Measurements from ENCODE around the gene AQP10.
"Not testable (repeated sequence)": the region's sequence is repeated elsewhere in the genome, so short reads cannot be mapped to it uniquely, and the experiment has no call there.

AQP10 gene

GRCh38 chr1:154320882-154321608 is at the start of gene AQP10:
TSS of gene AQP10 (plus strand) at chr1:154321093. CDS start at chr1:154321156, 63 bp downstream.
- DNase-seq (ENCODE audit: low read depth in 2 of 2, low spot score in 1 of 2) = no peak

DNA sequence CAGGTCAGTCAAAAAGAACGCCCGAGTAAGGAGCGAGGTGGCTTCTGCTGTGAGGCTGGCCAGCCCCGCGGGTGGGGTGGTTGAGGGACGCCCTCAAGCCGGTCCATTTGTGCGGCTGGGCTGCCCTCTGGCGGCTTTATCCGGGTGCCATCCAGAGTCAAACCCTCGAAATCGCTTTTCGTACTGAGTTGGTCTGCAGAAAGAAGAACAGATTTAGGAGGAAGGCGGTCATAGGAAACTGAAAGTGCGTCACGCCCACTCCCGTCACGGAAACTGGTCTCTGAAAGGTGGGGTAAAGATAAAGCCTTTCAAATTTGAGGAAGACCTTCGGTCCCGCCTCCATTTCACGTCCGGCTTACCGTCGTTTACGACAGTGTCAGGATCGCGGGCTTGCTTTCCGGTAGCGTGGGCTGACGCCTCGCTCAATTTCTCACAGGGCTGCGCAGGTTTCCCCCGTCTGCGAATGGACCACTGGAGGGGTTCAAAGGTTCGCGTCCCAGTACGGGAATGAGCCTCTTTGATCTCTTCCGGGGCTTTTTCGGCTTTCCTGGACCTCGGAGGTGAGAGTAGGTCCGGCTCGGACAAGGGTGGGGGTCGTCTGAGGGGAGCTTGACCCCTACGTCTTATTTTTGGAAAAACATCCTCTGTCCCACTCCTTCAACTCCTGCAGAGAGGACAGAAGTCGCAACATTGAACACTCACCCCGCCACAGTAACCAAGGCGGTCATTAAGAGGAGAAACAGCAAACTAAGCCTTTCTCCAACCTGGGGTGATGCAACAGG is 48.5 kb upstream of the AQP10 start, which contains the start of gene HAX1:
Gene HAX1, plus strand, starts transcription at position 413 of the 782 bp plus-strand sequence. Its CDS starts 95 bp downstream, at position 508.
- DNase-seq (ENCODE audit: low read depth in 2 of 2, low spot score in 1 of 2) = peak; percentile 95

- DNase-seq (ENCODE audit: low read depth in 2 of 2, low spot score in 1 of 2) = no peak
Observed at GRCh38 chr1:154272999-154273563, 47.8 kb upstream of the AQP10 start.

- no peak for DNase-seq (ENCODE audit: low read depth in 2 of 2, low spot score in 1 of 2)
Observed at GRCh38 chr1:154276797-154277196, 44.1 kb upstream of the AQP10 start.

- not testable (repeated sequence) for DNase-seq (ENCODE audit: low read depth in 2 of 2, low spot score in 1 of 2)
Observed at GRCh38 chr1:154287591-154287990, 33.3 kb upstream of the AQP10 start.

DNA sequence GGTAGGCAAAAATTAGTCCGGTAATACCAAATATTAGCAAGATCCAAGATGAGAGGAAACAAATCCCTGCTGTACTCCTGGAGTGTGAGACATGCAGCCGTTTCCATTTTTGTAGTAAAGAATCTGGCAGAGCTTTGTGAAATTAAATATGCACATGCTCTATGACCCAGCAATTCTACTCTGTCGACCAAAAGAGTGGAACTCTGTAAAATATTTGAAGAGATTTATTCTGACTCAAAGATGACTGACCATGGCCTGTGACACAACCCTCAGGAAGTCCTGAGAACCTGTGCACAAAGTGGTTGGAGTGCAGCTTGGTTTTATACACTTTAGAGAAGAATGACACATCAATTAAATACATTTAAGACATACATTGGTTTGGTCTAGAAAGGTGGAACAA is 32.2 kb upstream of the AQP10 start:
- no peak for DNase-seq (ENCODE audit: low read depth in 2 of 2, low spot score in 1 of 2)

GRCh38 chr1:154290921-154291320 is 30.0 kb upstream of the AQP10 start:
- DNase-seq (ENCODE audit: low read depth in 2 of 2, low spot score in 1 of 2) = no peak

GRCh38 chr1:154295408-154296235 is 25.3 kb upstream of the AQP10 start:
- no peak for DNase-seq (ENCODE audit: low read depth in 2 of 2, low spot score in 1 of 2)

GRCh38 chr1:154301582-154301981 is 19.3 kb upstream of the AQP10 start:
- DNase-seq (ENCODE audit: low read depth in 2 of 2, low spot score in 1 of 2) = no peak

GRCh38 chr1:154304664-154305337 is 16.1 kb upstream of the AQP10 start:
- DNase-seq (ENCODE audit: low read depth in 2 of 2, low spot score in 1 of 2) = no peak

GRCh38 chr1:154306151-154306550 is 14.7 kb upstream of the AQP10 start:
- DNase-seq (ENCODE audit: low read depth in 2 of 2, low spot score in 1 of 2) = no peak

- not testable (repeated sequence) for DNase-seq (ENCODE audit: low read depth in 2 of 2, low spot score in 1 of 2)
Observed at GRCh38 chr1:154307670-154308270, 13.1 kb upstream of the AQP10 start.

DNA sequence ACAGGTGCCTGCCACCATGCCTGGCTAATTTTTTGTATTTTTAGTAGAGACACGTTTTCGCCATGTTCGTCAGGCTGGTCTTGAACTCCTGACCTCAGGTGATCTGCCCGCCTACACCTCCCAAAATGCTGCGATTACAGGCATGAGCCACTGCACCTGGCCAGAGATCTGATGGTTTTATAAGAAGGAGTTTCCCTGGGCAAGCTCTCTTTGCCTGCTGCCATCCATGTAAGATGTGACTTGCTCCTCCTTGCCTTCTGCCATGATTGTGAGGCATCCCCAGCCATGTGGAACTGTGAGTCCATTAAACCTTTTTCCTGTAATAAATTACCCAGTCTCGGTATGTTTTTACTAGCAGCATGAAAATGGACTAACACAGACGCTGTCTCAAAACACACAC is 11.8 kb upstream of the AQP10 start:
- DNase-seq (ENCODE audit: low read depth in 2 of 2, low spot score in 1 of 2) = not testable (repeated sequence)

DNA sequence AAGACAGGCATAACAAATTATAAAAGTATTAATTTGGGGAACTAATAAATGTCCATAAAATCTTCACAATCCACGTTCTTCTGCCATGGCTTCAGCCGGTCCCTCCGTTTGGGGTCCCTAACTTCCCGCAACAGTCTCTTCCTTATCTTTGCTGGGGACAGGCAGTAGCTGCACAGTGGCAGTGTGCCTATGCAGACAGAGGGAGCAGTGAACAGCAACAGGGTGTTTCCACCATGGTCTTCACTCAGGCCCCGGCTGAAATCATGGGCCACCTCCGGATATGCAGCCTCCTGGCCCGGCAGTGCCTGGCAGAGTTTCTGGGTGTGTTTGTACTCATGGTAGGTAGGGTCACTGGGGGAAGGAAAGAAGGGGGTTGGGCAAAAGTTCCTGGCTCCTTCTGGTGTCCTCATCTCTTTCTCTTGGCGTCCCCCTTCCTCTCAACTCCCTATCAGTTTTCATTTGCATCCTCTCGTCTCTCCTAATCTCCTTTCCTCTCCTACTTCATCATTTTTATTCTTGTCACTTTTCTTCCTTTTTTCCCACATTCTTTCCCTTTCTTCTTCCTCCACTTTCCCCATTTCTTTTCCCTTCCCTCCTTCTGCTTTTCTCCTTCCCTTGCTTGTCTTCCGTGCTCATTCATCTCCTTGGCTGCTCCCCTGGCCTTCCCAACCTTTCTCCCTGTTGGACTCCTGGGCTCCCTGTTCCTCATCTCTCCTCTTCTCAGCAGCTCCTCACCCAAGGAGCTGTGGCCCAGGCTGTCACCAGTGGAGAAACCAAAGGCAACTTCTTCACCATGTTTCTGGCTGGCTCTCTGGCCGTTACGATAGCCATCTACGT is 8.4 kb upstream of the AQP10 start:
- DNase-seq (ENCODE audit: low read depth in 2 of 2, low spot score in 1 of 2) = not testable (repeated sequence)

DNA sequence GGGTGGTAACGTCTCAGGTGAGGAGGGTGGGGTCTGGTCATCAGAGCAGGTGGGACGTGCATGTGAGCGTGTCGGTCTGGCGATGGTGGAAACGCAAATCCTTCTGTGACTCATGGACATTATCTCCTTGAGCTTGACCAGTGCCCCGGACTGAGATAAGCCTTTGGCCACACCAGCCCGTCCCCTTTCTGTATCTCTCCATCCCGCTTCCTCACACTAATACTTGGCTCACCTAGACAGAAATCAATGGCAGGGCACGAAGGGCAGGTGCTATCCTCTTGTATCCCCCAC is 7.9 kb upstream of the AQP10 start:
- DNase-seq (ENCODE audit: low read depth in 2 of 2, low spot score in 1 of 2) = no peak

- not testable (repeated sequence) for DNase-seq (ENCODE audit: low read depth in 2 of 2, low spot score in 1 of 2)
Observed at GRCh38 chr1:154314226-154314625, 6.7 kb upstream of the AQP10 start.

- no peak for DNase-seq (ENCODE audit: low read depth in 2 of 2, low spot score in 1 of 2)
Observed at GRCh38 chr1:154316704-154317103, 4.2 kb upstream of the AQP10 start.

DNA sequence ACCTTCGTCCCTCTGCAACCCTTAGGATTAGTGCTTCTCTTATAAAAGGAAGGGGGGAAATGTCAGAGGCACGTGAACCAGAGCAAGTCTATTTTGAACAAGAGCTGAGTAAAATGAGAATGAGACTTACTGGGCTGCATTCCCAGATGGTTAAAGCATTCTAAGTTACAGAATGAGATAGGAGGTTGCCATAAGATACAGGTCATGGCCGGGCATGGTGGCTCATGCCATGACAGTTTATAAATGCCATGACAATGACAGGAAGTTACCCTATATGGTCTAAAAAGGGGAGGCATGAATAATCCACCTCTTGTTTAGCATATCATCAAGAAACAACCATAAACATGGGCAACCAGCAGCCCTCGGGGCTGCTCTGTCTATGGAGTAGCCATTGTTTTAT is 2.5 kb upstream of the AQP10 start:
- no peak for DNase-seq (ENCODE audit: low read depth in 2 of 2, low spot score in 1 of 2)

- not testable (repeated sequence) for DNase-seq (ENCODE audit: low read depth in 2 of 2, low spot score in 1 of 2)
Observed at GRCh38 chr1:154321609-154321934, 679 bp downstream of the AQP10 start.

GRCh38 chr1:154323493-154323892 is 2.6 kb downstream of the AQP10 start:
- no peak for DNase-seq (ENCODE audit: low read depth in 2 of 2, low spot score in 1 of 2)
